ENCODE measurements around the gene ZSCAN20. TPM values are rescaled to one million over a fixed set of nuclear protein-coding genes. Genes with fewer than 3 reads are reported as not detected.

The ZSCAN20 gene
- total and polyA plus RNA-seq, 2 of the 4 experiments (the other 2 are of a cell fraction), result 2.1 to 11.1 TPM

GRCh38 chr1:33541966-33542365, 69.5 kb downstream of the ZSCAN20 start:
- Histone ChIP-seq H2BK20ac (ENCODE audit: low read depth, low read length) (no peak overlapping the region), H3K9me3 (ENCODE audit: control insufficient read depth, insufficient read depth, low read length) (no peaks in the 10 kb centered on the region), H3K4me2 (ENCODE audit: low read depth, low read length) (no peak overlapping the region), H3K56ac (ENCODE audit: extremely low read depth, insufficient read depth, low read length) (no peak overlapping the region), H3K27ac (ENCODE audit: insufficient read depth, low read length) (no peak overlapping the region), H3K9me1 (ENCODE audit: insufficient read depth, low read length) (no peaks in the 10 kb centered on the region), H2AK9ac (replicated peaks; ENCODE audit: low read depth, low read length, poor library complexity) (no peak overlapping the region), H4K8ac (ENCODE audit: low read depth in 2 of 2, low read length in 2 of 2) (no peak overlapping the region), H3K23ac (ENCODE audit: low read depth, low read length) (no peak overlapping the region), H3K36me3 (ENCODE audit: control insufficient read depth, insufficient read depth, low read length) (no peaks in the 10 kb centered on the region), H2AK5ac (ENCODE audit: low read depth, low read length) (no peak overlapping the region), H3K4ac (ENCODE audit: low read depth, low read length) (no peak overlapping the region), H3K27me3 (ENCODE audit: control insufficient read depth, insufficient read depth, low read length) (no peaks in the 10 kb centered on the region), H3K4me3 (ENCODE audit: insufficient read depth, low read depth, low read length) (no peak overlapping the region), H3K4me1 (ENCODE audit: control insufficient read depth, insufficient read depth, low read length) (no peaks in the 10 kb centered on the region), H3K18ac (ENCODE audit: low read depth, low read length) (no peak overlapping the region), H3K14ac (replicated peaks; ENCODE audit: low read depth, low read length) (no peak overlapping the region), H2BK120ac (ENCODE audit: low read depth, low read length) (no peak overlapping the region), H2AFZ (replicated peaks; ENCODE audit: low read length, poor library complexity) (no peak overlapping the region), H3K9ac (ENCODE audit: low read depth, low read length) (no peak overlapping the region), H2BK5ac (ENCODE audit: low read depth, low read length, poor library complexity, severe bottlenecking) (no peak overlapping the region), H4K5ac (ENCODE audit: low read depth, low read length) (no peak overlapping the region), H4K91ac (ENCODE audit: insufficient read depth, low read depth, low read length) (no peak overlapping the region), H3K79me1 (ENCODE audit: low read depth in 1 of 2, low read length in 2 of 2) (no peaks in the 10 kb centered on the region), H2BK15ac (ENCODE audit: low read depth, low read length) (no peak overlapping the region), H4K20me1 (ENCODE audit: insufficient read depth, low read length) (no peaks in the 10 kb centered on the region)
- no peak for ATAC-seq (ENCODE audit: low read depth)
- dilution Hi-C loops (cut with HindIII; ENCODE audit: low sequenced_read_pairs, unreplicated experiment) (no loop called here), in situ Hi-C loops (cut with MboI; ENCODE audit: low sequenced_read_pairs) (no loop called here), intact Hi-C loops (cut with micrococcal nuclease) (no loop called here)
- CTCF ChIA-PET, result no interaction called here
- DNase-seq, result no peak
- WGBS, 2 experiments (ENCODE audit: extremely low coverage in 2 of 2, insufficient read length in 1 of 2), result no CpG with 5 or more reads among the region's 6 CpGs
- TF ChIP-seq, protein P1, sequence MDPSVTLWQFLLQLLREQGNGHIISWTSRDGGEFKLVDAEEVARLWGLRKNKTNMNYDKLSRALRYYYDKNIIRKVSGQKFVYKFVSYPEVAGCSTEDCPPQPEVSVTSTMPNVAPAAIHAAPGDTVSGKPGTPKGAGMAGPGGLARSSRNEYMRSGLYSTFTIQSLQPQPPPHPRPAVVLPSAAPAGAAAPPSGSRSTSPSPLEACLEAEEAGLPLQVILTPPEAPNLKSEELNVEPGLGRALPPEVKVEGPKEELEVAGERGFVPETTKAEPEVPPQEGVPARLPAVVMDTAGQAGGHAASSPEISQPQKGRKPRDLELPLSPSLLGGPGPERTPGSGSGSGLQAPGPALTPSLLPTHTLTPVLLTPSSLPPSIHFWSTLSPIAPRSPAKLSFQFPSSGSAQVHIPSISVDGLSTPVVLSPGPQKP (IDR thresholded peaks at IDR 0.05; ENCODE audit: borderline replicate concordance, low read depth, low read length), result no peak
- no peak for TF ChIP-seq MXI1 (IDR thresholded peaks at IDR 0.05; ENCODE audit: borderline replicate concordance, low read depth, low read length)
- TF ChIP-seq SMC3 (IDR thresholded peaks at IDR 0.05; ENCODE audit: low read depth, low read length), result no peak
- TF ChIP-seq RCOR1 (IDR thresholded peaks at IDR 0.05; ENCODE audit: insufficient replicate concordance, low read length), result no peak
- no peak for TF ChIP-seq CEBPB (IDR thresholded peaks at IDR 0.05; ENCODE audit: low read depth, low read length)
- no peak for TF ChIP-seq RFX5 (IDR thresholded peaks at IDR 0.05; ENCODE audit: low read depth, low read length)
- TF ChIP-seq NFE2L2 (IDR thresholded peaks at IDR 0.05; ENCODE audit: low read depth, low read length), result no peak
- no peak for TF ChIP-seq POLR2A (IDR thresholded peaks at IDR 0.05; ENCODE audit: low read depth, low read length)
- no peak for TF ChIP-seq BHLHE40 (IDR thresholded peaks at IDR 0.05; ENCODE audit: low read depth, low read length)
- TF ChIP-seq CHD1 (IDR thresholded peaks at IDR 0.05; ENCODE audit: low read depth, low read length), result no peak
- TF ChIP-seq USF2 (IDR thresholded peaks at IDR 0.05; ENCODE audit: low read depth, low read length), result no peak
- no peak for TF ChIP-seq MAZ (IDR thresholded peaks at IDR 0.05; ENCODE audit: borderline replicate concordance, low read depth, low read length)
- TF ChIP-seq RAD21 (IDR thresholded peaks at IDR 0.05; ENCODE audit: low read length), result no peak
- no peak for TF ChIP-seq MAFK (IDR thresholded peaks at IDR 0.05; ENCODE audit: low read depth, low read length)
- TF ChIP-seq FOS (IDR thresholded peaks at IDR 0.05; ENCODE audit: low read depth, low read length), result no peak
- BruUV-seq (replicated peaks), result no TSS peak
- POLR2A ChIA-PET (ENCODE audit: unreplicated experiment), result no interaction called here

Measured in IMR-90 (cell line).